ENCODE measurements around the gene GALNTL6.

GALNTL6 gene

GRCh38 chr4:172554588-172554987, 741.4 kb downstream of the GALNTL6 start:
- DNase-seq = no peak
- no peak for ATAC-seq

GRCh38 chr4:172555725-172556124, 742.5 kb downstream of the GALNTL6 start:
- no peak for DNase-seq
- ATAC-seq = no peak

DNA sequence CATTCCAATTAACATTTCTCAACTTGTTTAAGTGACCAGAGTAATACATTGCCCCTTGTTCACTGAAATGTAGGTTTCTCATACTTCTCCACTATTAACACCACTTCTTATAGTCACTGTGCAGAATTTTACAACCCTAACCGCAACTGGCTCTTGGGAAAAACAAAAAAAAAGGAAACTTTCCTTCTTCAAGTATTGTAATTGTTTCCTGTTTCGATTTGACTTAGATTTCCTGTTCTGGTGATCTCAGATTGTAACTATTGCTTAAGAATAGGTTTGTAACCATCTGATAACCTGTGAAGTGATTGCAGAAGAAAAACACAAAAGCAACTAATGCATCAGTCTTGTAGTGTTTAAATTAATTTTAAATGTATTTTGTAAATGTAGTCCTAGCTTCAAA, 760.7 kb downstream of the GALNTL6 start:
- DNase-seq (no peak), ATAC-seq (no peak)

- ATAC-seq (no peak), DNase-seq (no peak)
These were observed 765.5 kb downstream of the GALNTL6 start for GRCh38 chr4:172578712-172579111.

GRCh38 chr4:172584816-172585215, 771.6 kb downstream of the GALNTL6 start:
- DNase-seq (no peak), ATAC-seq (no peak)

DNA sequence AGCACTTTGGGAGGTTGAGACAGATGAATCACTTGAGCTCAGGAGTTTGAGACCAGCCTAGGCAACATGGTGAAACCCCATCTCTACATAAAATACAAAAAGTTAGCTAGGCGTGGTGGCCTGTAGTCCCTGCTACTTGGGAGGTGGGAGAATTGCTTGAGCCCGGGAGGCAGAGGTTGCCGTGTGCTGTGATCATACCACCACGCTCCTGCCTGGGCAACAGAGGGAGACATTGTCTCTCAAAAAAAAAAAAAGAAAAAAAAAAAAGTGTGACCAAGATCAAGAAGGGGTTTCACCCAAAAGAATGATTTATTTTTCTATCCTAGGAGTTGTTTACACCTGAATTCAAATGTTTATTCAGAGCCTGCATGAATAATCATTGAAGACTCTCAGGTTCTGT, 783.0 kb downstream of the GALNTL6 start:
- ATAC-seq (no peak), DNase-seq (no peak)

DNA sequence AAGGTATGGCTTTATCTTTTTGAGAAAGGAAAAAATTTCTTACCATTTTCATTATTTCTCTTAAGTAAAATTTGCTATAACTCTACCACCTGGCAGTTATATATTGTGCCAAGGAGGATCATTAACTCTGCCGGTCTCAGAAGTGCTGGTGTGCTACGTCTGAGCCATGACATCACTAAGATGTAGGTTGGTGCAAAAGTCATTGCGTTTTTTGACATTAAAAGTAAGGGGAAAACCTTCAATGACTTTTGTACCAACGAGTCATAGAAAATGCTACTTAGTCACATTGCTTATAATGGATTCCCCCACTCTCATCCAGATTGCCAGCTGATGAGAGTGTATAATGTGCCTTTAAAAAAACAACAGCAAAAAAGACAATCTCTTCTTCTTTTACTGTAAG, 786.4 kb downstream of the GALNTL6 start:
- ATAC-seq = no peak
- no peak for DNase-seq

DNA sequence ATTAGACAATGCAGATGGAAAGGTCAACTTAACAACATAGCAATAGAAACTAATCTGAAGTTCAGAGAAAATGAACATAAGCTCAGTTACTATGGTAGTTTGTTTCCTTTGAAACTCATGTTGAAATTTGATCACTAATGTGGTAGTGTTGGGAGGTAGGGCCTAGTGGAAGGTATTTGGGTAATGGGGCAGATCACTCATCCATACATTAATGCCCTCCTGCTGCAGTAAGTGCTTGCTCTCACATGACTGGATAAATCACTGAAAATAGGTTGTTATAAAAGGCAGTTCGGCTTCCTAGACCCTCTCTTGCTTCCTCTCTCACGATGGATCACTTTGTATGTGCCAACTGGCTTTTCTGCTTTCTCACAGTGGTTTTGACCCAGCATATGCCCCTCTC, 788.0 kb downstream of the GALNTL6 start:
- ATAC-seq (no peak), DNase-seq (no peak)

DNA sequence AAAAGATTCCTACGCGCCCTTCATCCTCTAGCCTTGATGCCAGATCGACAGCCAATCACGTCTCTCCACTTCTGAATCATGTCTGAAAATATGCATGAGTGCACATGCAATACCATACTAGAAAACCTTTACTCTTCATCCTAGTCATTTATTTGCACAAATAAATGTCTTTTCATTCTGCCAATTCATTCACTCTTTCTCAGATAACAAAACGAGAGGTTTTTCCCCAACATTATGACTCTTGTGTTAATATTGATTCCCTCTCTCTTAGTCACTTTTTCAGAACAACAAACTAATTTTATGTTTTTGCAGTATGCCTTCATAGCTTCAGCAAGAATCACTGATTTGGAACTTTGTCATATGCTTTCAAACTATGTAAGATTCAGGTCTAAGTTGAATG, 806.0 kb downstream of the GALNTL6 start:
- DNase-seq = no peak
- ATAC-seq = no peak

GRCh38 chr4:172619798-172620197, 806.6 kb downstream of the GALNTL6 start:
- no peak for DNase-seq

GRCh38 chr4:172628263-172628662, 815.1 kb downstream of the GALNTL6 start:
- no peak for DNase-seq
- ATAC-seq = no peak

More at GRCh38 chr4:172619798-172620197, 806.6 kb downstream of the GALNTL6 start:
- no peak for ATAC-seq

DNA sequence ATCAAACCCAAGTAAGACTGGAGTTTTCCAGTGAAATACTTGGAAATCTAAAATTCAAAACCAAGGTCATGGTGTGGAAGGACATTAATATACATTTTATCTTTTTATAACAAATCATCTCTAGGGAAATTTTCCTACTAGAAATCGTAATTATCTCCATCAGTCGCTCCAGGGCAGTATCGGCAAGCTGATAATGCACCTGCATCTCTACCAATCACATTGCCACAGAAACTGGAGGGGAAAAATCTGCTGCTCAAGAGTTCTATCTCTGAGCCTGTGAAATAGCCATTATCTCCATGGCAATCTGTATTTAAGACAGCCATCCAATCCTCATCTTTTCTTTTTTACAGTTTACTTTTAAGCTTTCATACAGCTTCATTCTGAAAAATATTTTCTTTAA, 817.1 kb downstream of the GALNTL6 start:
- ATAC-seq = no peak
- no peak for DNase-seq

DNA sequence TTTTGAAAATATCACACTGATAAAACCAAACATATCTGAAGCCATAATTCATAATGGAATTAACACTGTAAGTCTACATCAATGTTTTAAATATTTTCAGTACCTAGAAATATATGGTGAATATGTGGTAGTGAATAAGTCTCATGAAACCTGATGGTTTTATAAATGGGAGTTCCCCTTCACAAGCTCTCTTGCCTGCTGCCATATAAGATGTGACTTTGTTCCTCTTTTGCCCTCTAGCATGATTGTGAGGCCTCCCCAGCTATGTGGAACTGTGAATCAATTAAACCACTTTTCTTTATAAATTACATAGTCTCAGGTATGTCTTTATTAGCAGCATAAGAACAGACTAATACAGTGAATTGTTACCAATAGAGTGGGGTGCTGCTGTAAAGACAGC, 818.6 kb downstream of the GALNTL6 start:
- ATAC-seq = no peak
- no peak for DNase-seq

- ATAC-seq (no peak), DNase-seq (no peak)
These were observed 835.3 kb downstream of the GALNTL6 start for GRCh38 chr4:172648471-172648870.

GRCh38 chr4:172649143-172649542, 835.9 kb downstream of the GALNTL6 start:
- ATAC-seq = no peak
- no peak for DNase-seq

- no peak for ATAC-seq
- DNase-seq = no peak
These were observed 837.7 kb downstream of the GALNTL6 start for GRCh38 chr4:172650758-172651530.

- DNase-seq = no peak
These were observed 838.8 kb downstream of the GALNTL6 start for GRCh38 chr4:172651961-172652360.

DNA sequence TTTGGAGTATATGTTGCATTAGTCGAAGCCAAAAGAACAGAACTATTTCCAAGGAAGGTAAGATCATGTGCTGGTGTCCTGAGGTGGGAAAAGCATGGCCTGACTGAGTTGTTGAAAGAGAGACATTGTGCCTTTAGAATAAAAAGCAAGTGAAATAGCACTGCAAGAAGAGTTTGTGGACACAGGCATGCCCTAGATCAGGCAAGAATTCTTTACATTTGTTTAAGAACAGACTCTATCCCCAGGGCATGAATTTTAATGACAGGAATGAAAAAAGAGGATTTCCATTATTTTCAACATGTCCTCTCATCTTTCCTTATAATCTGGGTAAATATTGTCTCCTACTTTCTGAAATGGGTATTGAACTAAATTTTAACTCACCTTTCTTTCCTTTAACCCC, 839.2 kb downstream of the GALNTL6 start:
- no peak for DNase-seq
- ATAC-seq = no peak

More at GRCh38 chr4:172651961-172652360, 838.8 kb downstream of the GALNTL6 start:
- ATAC-seq = no peak

DNA sequence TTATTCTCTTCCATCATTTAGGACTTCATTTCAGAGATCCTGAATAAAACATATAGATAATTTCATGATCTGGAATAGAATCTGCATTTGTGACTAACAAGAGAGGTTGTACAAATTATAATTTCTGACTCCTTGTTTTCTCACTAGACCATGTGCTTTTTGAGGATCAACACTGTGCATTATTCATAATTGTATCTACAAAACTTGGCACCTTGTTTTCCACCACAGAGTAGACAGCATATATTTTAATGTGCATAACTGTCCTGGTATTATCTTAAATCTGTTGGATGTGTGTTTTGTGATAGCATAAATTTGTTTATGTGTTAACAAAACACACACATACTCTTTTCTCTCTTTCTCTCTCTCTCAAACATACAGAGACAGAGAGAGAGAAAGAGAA, 840.5 kb downstream of the GALNTL6 start:
- no peak for DNase-seq
- ATAC-seq = no peak

DNA sequence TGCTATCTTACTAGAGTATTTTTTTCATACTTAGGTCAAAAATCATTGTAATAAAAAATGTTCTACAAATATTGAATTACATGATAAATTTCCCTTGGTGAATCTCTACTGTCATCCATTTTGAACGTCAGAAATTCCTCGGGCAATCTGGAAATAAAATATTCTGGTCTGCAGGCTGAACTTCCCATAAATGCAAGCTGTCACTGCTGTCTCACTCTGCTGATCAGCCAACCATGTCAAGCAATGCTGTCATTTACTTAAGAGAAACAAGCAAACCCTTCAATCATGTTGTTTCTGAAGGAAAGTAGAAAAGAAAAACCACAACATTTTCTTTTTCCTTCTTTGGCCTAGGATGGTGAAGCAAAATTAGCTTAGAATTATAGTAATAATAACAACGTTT, 841.3 kb downstream of the GALNTL6 start:
- DNase-seq (no peak), ATAC-seq (no peak)

DNA sequence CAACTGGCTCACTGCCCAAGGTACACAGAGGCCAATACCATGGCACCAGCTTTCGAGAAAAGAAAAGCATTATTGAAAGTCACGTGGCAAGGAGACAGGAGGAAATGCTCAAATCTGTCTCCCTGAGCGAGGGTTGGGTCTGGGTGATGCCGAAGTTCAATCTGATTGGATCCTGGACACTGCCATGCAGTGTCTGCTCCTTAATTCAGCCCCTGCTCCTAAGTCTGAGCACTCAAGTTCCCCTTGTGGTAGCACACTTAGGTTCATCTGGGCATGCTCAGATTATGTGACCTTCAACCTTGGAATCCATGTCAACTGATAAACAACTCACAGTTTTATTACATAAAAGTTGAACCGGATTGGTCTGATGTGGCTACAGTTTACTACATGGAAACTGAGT, 842.9 kb downstream of the GALNTL6 start:
- ATAC-seq (no peak), DNase-seq (no peak)

DNA sequence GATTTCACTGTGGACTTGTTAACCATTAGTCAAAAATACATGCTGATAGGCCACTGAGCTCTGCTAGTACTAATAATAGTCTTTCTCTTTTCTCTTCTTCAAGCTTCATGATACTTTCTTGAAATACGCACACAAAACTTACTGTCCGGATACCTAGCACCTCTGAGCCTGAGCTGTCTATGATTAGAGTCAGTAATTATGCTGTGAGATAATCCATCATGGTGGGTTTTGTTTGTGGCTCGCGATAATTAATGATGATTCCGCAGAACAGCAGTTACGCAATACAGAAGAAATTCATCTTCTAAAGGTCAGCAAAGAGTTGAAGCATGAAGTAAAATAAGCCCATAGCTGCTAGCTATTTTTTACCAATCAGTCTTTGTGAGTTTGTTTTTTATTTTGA, 843.9 kb downstream of the GALNTL6 start:
- ATAC-seq (no peak), DNase-seq (no peak)

DNA sequence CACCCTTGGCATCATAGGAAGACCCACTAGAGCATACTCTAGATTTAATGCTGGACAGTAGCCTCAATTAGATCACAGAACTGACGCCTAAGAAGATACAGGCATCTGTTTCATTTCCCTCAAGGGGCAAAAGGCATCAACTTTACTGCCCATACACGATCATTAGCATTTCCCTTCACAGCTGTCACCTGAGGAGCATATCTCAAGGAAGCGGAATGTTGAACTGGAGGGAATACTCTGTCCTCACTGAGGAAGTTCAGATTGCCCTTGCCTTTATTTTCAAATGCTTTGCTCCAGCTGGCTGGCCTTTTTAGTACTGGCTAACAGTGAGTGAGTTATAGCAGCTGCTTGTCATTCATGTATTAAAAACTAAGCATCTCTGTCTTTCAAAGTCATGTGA, 847.0 kb downstream of the GALNTL6 start:
- DNase-seq (no peak), ATAC-seq (no peak)

- DNase-seq (no peak), ATAC-seq (no peak)
These were observed 848.9 kb downstream of the GALNTL6 start for GRCh38 chr4:172662113-172662512.

Data from stimulated activated naive CD8-positive, alpha-beta T cell treated with anti-CD3 and anti-CD28 coated beads, Interleukin-15, Interleukin-2, amounts not matched to agents 100 U/mL and 50 U/mL, for 24 hours (primary cell).